ENCODE results near the gene ATF6B.
"Not testable (repeated sequence)": the region's sequence is repeated elsewhere in the genome, so short reads cannot be mapped to it uniquely, and the experiment has no call there.

Gene ATF6B

GRCh38 chr6:32079566-32080290 is 48.3 kb downstream of the ATF6B start:
- DNase-seq = no peak

DNA sequence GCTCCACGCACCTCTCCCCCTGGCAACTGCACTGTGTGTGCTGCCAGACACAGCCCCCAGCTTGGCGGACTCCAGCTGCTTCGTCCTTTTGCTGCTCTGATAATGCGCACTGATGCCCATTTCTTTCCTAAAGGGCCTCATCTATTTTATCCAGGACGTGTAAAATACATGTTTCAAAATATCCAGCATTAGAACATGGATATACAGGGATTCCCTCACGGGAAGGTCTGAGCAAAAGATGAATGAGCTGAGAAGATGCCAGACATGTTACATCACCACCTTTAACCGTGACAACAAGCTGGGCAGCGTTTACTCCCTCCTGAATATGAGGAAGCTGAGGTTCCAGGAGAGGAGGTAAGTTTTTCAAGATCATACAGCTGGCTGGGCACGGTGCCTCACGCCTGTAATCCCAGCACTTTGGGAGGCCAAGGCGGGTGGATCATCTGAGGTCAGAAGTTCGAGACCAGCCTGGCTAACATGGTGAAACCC is 51.7 kb downstream of the ATF6B start:
- DNase-seq = no peak

- DNase-seq = no peak
Measured at GRCh38 chr6:32075781-32076180, 52.3 kb downstream of the ATF6B start.

DNA sequence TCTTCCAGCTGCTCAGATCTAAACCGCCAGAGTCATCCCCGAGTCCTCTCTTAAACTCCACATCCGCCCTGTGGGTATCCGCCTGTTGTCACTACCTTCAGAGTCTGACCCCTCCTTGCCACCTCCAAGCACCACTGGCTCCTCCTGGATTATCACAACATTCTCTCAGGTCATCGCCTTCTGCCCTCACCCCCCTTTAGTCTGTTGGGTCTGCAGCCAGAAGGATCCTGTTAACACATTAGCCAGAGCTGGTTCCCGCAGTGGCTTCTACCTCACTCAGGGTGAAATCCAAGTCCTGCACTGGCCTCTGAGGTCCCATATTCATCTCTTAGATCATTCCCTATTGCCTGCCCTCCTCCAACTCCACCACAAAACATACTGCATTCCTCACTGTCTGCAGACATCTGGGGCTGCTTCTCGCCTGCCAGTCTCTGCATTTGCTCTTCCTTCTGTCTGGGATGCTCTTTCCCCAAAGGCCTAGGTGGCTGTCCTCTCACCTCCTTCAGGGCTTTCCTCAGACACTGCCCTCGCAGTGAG is 53.0 kb downstream of the ATF6B start:
- no peak for DNase-seq

- DNase-seq = no peak
Measured at GRCh38 chr6:32073613-32074012, 54.4 kb downstream of the ATF6B start.

DNA sequence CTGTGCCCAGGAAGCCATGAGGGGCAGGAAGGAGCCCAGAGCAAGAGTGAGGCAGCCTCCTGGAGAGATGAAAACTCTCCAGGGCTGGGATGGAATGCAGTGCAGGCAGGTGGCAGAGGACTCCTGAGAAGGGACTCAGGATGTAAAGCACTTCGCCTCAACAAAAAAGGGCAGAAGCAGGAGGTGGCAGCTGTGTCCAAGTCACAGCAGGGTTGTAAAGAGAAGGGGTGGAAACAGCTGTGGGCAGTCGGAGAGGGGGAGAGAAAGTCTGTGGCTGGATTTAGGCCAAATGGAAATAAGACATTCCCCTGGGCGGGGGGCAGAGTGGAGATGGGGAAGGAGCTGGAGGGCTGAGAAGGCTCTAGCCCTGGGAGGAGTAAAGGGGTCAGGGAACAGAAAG is 54.9 kb downstream of the ATF6B start:
- no peak for DNase-seq

- DNase-seq = no peak
Measured at GRCh38 chr6:32070814-32071543, 57.1 kb downstream of the ATF6B start.

DNA sequence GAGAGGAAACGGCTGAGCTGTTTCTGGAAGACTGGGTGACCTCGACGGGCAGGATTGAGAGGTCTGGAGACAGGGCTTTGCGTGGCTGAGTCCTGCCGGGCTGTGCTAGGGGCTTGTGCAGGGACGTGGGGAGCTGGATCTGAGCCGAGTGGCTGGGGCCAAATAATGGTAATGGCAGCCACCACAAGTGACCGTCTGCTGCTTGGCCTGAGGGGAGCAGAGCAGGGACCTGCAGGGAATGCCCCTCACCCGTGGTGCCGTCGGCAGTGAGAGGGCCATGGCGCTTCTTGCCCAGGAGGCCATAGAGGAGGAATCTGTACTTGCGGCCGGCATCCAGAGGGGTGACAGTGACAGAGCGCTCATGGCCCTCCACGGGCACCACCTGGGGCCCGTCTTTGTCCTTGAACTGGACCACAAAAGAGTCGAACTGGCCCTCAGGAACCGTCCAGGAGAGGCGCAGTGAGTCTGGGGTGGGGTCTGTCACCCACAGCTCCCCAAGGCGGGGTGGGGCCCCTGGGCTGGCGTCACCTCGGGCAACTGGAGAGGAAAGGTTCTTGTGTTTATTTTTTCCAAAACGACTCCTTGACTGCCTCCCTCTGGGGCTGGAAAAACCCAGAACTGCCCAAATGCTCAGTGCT is 58.0 kb downstream of the ATF6B start:
- DNase-seq = no peak

GRCh38 chr6:32069460-32069859 is 58.6 kb downstream of the ATF6B start:
- no peak for DNase-seq

- no peak for DNase-seq
Measured at GRCh38 chr6:32068867-32069266, 59.2 kb downstream of the ATF6B start.

- not testable (repeated sequence) for DNase-seq
Measured at GRCh38 chr6:32068315-32068714, 59.7 kb downstream of the ATF6B start.

DNA sequence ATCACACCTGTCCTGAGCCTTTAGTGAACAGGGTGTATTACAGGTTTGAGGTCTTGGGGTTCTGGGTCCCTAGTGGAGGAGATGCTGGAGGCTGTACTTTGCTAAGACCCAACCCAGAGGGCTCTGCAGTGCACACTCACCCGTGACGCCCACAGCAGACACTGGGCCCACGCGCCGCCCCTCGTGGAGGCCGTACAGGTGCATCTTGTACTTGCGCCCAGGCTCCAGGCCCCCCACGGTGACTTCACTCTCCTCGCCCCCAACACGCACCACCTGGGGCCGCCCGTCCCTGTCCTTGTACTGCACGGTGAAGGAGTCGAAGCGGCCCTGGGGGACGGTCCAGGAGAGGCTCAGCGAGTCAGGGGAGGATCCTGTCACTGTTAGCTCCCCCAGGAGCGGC is 60.5 kb downstream of the ATF6B start:
- not testable (repeated sequence) for DNase-seq
